Keratinocyte (primary cell): ENCODE data around the gene KLC4. TPM values are rescaled to one million over a fixed set of nuclear protein-coding genes. Genes with fewer than 3 reads are reported as not detected.
"Not testable (repeated sequence)": the region's sequence is repeated elsewhere in the genome, so short reads cannot be mapped to it uniquely, and the experiment has no call there.

Experiments
- DNase-seq: peaks from one replicate; pipeline ENCODE4 v3.0.0-alpha.2; 2011; ENCODE audit warnings: low read depth, missing footprints, low spot score
- FAIRE-seq: peaks from 2 replicates; lab custom pipeline; 2011; peaks lifted over from hg19 to GRCh38; lab: Jason Lieb, UNC
- H2AFZ ChIP-seq: 2 replicates; pipeline ENCODE4 v1.6.0; 2012; ENCODE audit warnings: low read length, control low read depth, inconsistent platforms; ENCODE audit not compliant: control insufficient read depth
- H3K27ac ChIP-seq: 2 replicates; pipeline ENCODE4 v1.5.1; 2011; ENCODE audit warnings: low read length; ENCODE audit not compliant: control insufficient read depth, insufficient read depth
- H3K27me3 ChIP-seq: 3 replicates; pipeline ENCODE4 v1.6.0; 2011; ENCODE audit warnings: low read length; ENCODE audit not compliant: control insufficient read depth, insufficient read depth; ENCODE audit errors: extremely low read depth
- H3K36me3 ChIP-seq, 2 experiments: 2 replicates in 1 of 2; 3 replicates in 1 of 2; pipeline ENCODE4 v1.5.1; 2011; ENCODE audit warnings: low read length in 2 of 2, mild to moderate bottlenecking in 1 of 2; ENCODE audit not compliant: control insufficient read depth in 2 of 2, insufficient read depth in 2 of 2; ENCODE audit errors: extremely low read depth in 1 of 2
- H3K4me1 ChIP-seq: 3 replicates; pipeline ENCODE4 v1.5.1; 2011; ENCODE audit warnings: low read length; ENCODE audit not compliant: control insufficient read depth, insufficient read depth; ENCODE audit errors: extremely low read depth
- H3K4me2 ChIP-seq: 3 replicates; pipeline ENCODE4 v1.6.0; 2011; ENCODE audit warnings: low read depth, low read length; ENCODE audit not compliant: control insufficient read depth, insufficient read depth; ENCODE audit errors: extremely low read depth
- H3K4me3 ChIP-seq, 3 experiments: fragments of 200-600 bp in 1 of 3; sonication (generic) in 1 of 3; 2 replicates in 2 of 3; 3 replicates in 1 of 3; pipeline ENCODE4 v1.5.1; 2011 to 2016; ENCODE audit warnings: low read length in 3 of 3, mild to moderate bottlenecking in 3 of 3, control low read depth in 2 of 3, inconsistent platforms in 1 of 3, low read depth in 1 of 3, mixed read lengths in 1 of 3, mixed run types in 1 of 3, moderate library complexity in 1 of 3; ENCODE audit not compliant: control insufficient read depth in 2 of 3, insufficient read depth in 2 of 3; ENCODE audit errors: extremely low read depth in 1 of 3
- H3K79me2 ChIP-seq: 2 replicates; pipeline ENCODE4 v1.6.0; 2012; ENCODE audit warnings: low read length; ENCODE audit not compliant: control insufficient read depth, insufficient read depth
- H3K9ac ChIP-seq: 3 replicates; pipeline ENCODE4 v1.6.0; 2011; ENCODE audit warnings: low read length; ENCODE audit not compliant: control insufficient read depth, insufficient read depth; ENCODE audit errors: extremely low read depth
- H3K9me1 ChIP-seq: 3 replicates; pipeline ENCODE4 v1.6.0; 2011; ENCODE audit warnings: low read length; ENCODE audit not compliant: control insufficient read depth, insufficient read depth; ENCODE audit errors: extremely low read depth
- H3K9me3 ChIP-seq: 2 replicates; pipeline ENCODE4 v1.5.1; 2012; ENCODE audit warnings: low read depth, low read length; ENCODE audit not compliant: control insufficient read depth
- H4K20me1 ChIP-seq: 3 replicates; pipeline ENCODE4 v1.6.0; 2011; ENCODE audit warnings: low read length; ENCODE audit not compliant: control insufficient read depth, insufficient read depth; ENCODE audit errors: extremely low read depth
- EZH2 ChIP-seq: IDR thresholded peaks from one replicate; pipeline ENCODE4 v1.6.1; 2012; ENCODE audit warnings: inconsistent platforms, mild to moderate bottlenecking, low read length, moderate library complexity
- dilution Hi-C: fragments of 300-500 bp; cut with MboI; formaldehyde crosslinking; loops from one replicate; pipeline ENCODE4 v1.7.0; 2020; ENCODE audit warnings: low sequenced_read_pairs; ENCODE audit not compliant: extremely low pct_ligation_motif_present
- polyA plus RNA-seq, 5 experiments: library from polyadenylated mRNA; depleted of rRNA in 3 of 5; stranded (reverse) in 3 of 5; stranded (forward) in 1 of 5; unstranded in 1 of 5; fragments of >200 nt; gene quantifications; 1 replicate in 1 of 5; 2 replicates in 3 of 5; 3 replicates in 1 of 5; pipeline versions ENCODE4 v1.2.1 to v1.2.3, GENCODE V29; 2011 to 2012; ENCODE audit warnings: missing spikeins in 2 of 5, low read depth in 1 of 5, low replicate concordance in 1 of 5
- TF ChIP-seq, protein P1 (sequence below), 3 experiments: IDR thresholded peaks in 1 of 3; conservative IDR thresholded peaks in 1 of 3; optimal IDR thresholded peaks in 1 of 3; 2 replicates in 2 of 3; 3 replicates in 1 of 3; pipeline versions ENCODE3 to v1.5.1; 2011; ENCODE audit warnings: low read length in 3 of 3, mild to moderate bottlenecking in 3 of 3, moderate library complexity in 2 of 3, control low read depth in 1 of 3, inconsistent platforms in 1 of 3; ENCODE audit not compliant: insufficient read depth in 2 of 3; ENCODE audit errors: extremely low read depth in 1 of 3

Gene KLC4
- polyA plus RNA-seq, 1 donor (not counting 4 experiments of a cell fraction or from before 2014, with no cell fraction given), result 8.8 TPM

DNA sequence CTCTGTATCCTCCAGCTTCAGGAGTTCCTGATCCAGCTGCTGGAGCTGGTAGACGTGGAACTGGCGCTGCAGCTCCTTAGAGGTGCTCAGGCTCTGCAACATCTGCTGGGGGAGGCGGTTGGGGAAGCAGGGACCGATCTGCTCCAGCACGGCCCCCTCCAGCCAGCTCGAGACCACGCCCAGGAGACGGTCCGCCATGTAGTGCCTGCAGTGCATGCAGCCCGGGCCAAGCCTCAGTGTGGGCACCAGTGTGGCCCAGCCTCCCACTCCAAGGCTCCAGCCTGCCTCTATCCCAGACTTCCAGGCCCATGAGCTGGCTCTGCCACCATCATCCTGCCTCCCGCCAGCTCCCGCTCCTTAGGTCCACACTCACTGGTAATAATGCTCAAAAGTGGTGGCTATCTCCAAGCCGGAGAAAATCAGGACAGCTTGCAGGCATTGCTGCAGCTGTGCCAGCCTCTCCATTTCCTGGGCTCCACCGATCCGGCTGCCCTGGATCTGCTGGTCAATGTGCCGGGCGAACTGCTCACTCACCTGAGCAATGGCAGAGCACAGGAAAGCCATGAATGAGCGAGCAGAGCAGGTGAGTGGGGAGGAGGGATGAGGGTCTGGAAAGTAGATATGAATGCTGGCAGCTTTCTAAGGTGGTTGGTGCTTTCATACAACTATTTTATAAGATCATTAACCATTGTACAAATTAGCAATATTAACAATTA, 18.7 kb upstream of the KLC4 start:
- Histone ChIP-seq H3K4me1 (no peaks in the 10 kb centered on the region), H3K36me3 (peaks cover 34 to 38% of the 10 kb centered on the region in 2 experiments), H4K20me1 (no peaks in the 10 kb centered on the region), H2AFZ (no peak overlapping the region), H3K4me3 (no peak overlapping the region), H3K27ac (no peak overlapping the region), H3K9me1 (no peaks in the 10 kb centered on the region), H3K27me3 (no peaks in the 10 kb centered on the region), H3K79me2 (no peaks in the 10 kb centered on the region), H3K9me3 (no peaks in the 10 kb centered on the region), H3K4me2 (no peak overlapping the region), H3K9ac (no peak overlapping the region)
- DNase-seq, result no peak
- no peak for FAIRE-seq
- TF ChIP-seq, protein P1, sequence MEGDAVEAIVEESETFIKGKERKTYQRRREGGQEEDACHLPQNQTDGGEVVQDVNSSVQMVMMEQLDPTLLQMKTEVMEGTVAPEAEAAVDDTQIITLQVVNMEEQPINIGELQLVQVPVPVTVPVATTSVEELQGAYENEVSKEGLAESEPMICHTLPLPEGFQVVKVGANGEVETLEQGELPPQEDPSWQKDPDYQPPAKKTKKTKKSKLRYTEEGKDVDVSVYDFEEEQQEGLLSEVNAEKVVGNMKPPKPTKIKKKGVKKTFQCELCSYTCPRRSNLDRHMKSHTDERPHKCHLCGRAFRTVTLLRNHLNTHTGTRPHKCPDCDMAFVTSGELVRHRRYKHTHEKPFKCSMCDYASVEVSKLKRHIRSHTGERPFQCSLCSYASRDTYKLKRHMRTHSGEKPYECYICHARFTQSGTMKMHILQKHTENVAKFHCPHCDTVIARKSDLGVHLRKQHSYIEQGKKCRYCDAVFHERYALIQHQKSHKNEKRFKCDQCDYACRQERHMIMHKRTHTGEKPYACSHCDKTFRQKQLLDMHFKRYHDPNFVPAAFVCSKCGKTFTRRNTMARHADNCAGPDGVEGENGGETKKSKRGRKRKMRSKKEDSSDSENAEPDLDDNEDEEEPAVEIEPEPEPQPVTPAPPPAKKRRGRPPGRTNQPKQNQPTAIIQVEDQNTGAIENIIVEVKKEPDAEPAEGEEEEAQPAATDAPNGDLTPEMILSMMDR (optimal IDR thresholded peaks at IDR 0.05 in 1 of 3, IDR thresholded peaks at IDR 0.05 in 1 of 3, conservative IDR thresholded peaks at IDR 0.05 in 1 of 3; ENCODE audit: extremely low read depth in 1 of 3, insufficient read depth in 2 of 3, low read length in 3 of 3), result no peak
- TF ChIP-seq EZH2, result no peak
- dilution Hi-C loops, result no loop called here

DNA sequence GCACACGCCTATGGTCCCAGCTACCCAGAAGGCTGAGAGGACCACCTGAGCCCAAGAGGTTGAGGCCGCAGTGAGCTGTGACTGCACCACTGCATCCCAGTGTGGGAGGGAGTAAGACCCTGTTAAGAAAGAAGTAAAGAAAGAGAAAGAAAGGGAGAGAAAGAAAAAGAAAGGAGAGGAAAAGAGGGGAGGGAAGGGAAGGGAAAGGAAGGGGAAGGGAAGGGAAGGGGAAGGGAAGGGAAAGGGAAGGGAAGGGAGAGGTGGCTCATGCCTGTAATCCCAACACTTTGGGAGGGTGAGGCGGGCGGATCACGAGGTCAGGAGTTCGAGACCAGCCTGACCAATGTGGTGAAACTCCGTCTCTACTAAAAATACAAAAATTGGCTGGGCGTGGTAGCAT, 18.0 kb upstream of the KLC4 start:
- H3K9me1 ChIP-seq, DNase-seq, H4K20me1 ChIP-seq, H3K27ac ChIP-seq, H2AFZ ChIP-seq, H3K9ac ChIP-seq, H3K4me1 ChIP-seq, H3K9me3 ChIP-seq, H3K4me3 ChIP-seq, H3K27me3 ChIP-seq, H3K79me2 ChIP-seq, FAIRE-seq, H3K4me2 ChIP-seq, dilution Hi-C loops: not testable (repeated sequence)
- peaks cover 34 to 41% of the 10 kb centered on the region in 2 experiments for H3K36me3 ChIP-seq

DNA sequence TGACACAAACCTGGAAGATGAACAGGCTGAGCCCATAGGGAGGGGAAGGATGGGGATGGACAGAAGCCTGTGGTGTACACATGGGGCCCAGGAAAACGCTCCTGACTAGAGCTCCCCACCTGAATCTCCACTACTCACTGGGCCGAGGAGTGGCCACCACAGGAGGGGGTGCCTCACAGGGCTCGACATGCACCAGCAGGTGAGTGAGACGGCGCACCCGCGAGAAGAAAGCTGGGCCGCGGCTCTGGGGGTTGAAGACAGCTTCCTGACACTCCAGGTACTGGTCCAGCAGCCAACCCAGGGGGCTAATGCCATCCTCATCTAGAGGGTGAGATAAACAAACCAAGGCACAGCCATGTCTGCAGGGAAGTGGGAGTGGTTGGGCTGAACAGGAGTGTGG, 16.1 kb upstream of the KLC4 start:
- dilution Hi-C loops, result no loop called here
- H3K4me1 ChIP-seq, result no peaks in the 10 kb centered on the region
- H4K20me1 ChIP-seq, result no peaks in the 10 kb centered on the region
- no peak overlapping the region for H3K4me2 ChIP-seq
- H3K79me2 ChIP-seq, result no peaks in the 10 kb centered on the region
- no peak overlapping the region for H3K9ac ChIP-seq
- H3K36me3 ChIP-seq, result peaks cover 38 to 40% of the 10 kb centered on the region in 2 experiments
- DNase-seq (no peak), FAIRE-seq (no peak)
- H2AFZ ChIP-seq, result no peak overlapping the region
- H3K27me3 ChIP-seq, result no peaks in the 10 kb centered on the region
- TF ChIP-seq, protein P1 (optimal IDR thresholded peaks at IDR 0.05 in 1 of 3, IDR thresholded peaks at IDR 0.05 in 1 of 3, conservative IDR thresholded peaks at IDR 0.05 in 1 of 3; ENCODE audit: extremely low read depth in 1 of 3, insufficient read depth in 2 of 3, low read length in 3 of 3), result no peak
- no peak for TF ChIP-seq EZH2
- H3K27ac ChIP-seq, result no peak overlapping the region
- no peak overlapping the region for H3K4me3 ChIP-seq
- no peaks in the 10 kb centered on the region for H3K9me3 ChIP-seq
- no peaks in the 10 kb centered on the region for H3K9me1 ChIP-seq
